ENCODE measurements around the gene TAPBP.

The TAPBP gene

DNA sequence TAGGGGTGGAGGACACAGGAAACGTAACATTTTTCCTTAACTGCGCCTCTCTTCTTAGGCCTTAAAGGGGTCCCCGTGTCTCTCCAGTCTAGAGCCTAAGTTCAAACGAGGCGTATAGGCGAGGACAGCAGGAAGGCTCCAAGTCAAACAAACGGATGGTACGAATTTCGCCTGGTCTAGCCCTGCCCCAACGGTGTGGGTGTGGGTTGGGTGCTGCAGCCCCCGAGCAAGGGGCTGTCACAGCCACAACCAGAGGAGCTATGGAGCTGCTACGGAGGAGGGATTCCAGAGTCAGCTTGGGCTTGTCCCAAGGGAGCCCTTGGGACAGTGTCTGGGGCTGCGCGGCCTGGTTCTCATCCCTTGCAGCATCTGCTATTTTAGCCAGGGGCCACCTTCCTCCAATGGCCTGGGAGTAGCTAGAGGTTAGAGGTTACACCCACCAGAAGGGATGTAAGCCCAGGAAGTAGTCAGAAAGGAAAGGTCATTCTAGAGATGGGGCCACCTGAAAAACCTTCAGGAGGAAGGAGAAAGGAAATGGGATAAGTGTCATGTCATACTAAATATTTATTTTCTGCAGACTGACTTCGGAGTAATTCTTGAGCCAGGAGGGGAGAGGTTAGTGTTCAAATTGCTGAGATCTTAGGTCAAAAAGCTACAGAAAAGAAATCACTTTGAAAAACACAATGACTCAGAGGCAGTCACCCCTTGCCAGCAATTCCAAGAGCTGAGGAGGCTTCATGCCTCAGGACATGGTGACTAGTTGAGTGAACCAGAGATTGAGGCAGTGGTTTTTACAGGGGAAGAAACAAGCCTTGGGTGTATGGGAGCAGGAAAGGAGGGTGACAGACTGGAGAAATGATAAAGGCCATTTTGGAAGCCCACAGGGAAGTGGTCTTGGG lies 63.9 kb downstream of the TAPBP start:
- TF ChIP-seq, protein P1, sequence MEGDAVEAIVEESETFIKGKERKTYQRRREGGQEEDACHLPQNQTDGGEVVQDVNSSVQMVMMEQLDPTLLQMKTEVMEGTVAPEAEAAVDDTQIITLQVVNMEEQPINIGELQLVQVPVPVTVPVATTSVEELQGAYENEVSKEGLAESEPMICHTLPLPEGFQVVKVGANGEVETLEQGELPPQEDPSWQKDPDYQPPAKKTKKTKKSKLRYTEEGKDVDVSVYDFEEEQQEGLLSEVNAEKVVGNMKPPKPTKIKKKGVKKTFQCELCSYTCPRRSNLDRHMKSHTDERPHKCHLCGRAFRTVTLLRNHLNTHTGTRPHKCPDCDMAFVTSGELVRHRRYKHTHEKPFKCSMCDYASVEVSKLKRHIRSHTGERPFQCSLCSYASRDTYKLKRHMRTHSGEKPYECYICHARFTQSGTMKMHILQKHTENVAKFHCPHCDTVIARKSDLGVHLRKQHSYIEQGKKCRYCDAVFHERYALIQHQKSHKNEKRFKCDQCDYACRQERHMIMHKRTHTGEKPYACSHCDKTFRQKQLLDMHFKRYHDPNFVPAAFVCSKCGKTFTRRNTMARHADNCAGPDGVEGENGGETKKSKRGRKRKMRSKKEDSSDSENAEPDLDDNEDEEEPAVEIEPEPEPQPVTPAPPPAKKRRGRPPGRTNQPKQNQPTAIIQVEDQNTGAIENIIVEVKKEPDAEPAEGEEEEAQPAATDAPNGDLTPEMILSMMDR (IDR thresholded peaks at IDR 0.05; ENCODE audit: extremely low read depth, insufficient read depth, missing control alignments): no peak
- in situ Hi-C loops (cut with MboI; ENCODE audit: low pct_unique_long_range_greater_than_20kb, low sequenced_read_pairs, unreplicated experiment): loop anchor here (10.0 kb wide), 1 partner anchor 245 kb away; the partner anchor contains the start of gene HLA-DOA
- DNase-seq (ENCODE audit: low spot score): no peak

Measured in GM13977 (cell line).